ENCODE results near the gene MND1. TPM values are rescaled to one million over a fixed set of nuclear protein-coding genes. Genes with fewer than 3 reads are reported as not detected.

MND1 gene
- total RNA-seq, 1 experiment from 2014 or later: 24.4 TPM

DNA sequence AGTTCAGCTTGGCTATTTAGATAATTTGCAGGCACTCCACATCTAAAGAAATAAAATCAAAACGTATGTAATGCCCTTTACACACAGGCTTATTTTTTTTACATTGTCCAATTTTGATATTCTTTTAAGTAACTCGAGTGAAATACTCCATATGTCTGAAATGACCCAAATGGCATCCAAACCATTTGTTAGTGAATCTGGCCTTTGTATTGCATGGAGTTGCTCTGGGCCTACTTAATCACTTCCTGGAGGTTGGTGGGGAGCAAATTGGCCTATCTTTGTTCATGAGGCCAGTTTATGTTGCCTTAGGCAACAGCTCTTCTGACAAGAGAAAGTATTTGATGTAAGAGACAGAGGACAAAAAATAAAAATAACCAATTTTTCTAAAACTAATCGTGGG is 74.1 kb downstream of the MND1 start:
- Histone ChIP-seq H3K27me3 (ENCODE audit: insufficient read depth, low read depth) (no peaks in the 10 kb centered on the region), H3K27ac (no peak overlapping the region), H3K4me1 (replicated peaks; ENCODE audit: insufficient read depth) (no peaks in the 10 kb centered on the region), H3K4me3 (no peak overlapping the region), H2AFZ (no peak overlapping the region), H3K36me3 (ENCODE audit: low read depth) (no peaks in the 10 kb centered on the region), H3K9me3 (ENCODE audit: insufficient read depth, low read depth) (no peaks in the 10 kb centered on the region), H3K4me2 (no peak overlapping the region), H4K20me1 (ENCODE audit: insufficient read depth) (no peaks in the 10 kb centered on the region), H3K9me2 (ENCODE audit: insufficient read depth) (no peaks in the 10 kb centered on the region), H3K79me2 (ENCODE audit: low read depth) (no peaks in the 10 kb centered on the region), H3F3A (ENCODE audit: insufficient read depth, low read depth) (no peaks in the 10 kb centered on the region)
- no TSS peak for BruUV-seq (replicated peaks)
- intact Hi-C loops (cut with micrococcal nuclease; ENCODE audit: unreplicated experiment): no loop called here
- CTCF ChIA-PET: no interaction called here
- TF ChIP-seq EZH2 (IDR thresholded peaks at IDR 0.05; ENCODE audit: low read depth): no peak
- TF ChIP-seq, protein P1, sequence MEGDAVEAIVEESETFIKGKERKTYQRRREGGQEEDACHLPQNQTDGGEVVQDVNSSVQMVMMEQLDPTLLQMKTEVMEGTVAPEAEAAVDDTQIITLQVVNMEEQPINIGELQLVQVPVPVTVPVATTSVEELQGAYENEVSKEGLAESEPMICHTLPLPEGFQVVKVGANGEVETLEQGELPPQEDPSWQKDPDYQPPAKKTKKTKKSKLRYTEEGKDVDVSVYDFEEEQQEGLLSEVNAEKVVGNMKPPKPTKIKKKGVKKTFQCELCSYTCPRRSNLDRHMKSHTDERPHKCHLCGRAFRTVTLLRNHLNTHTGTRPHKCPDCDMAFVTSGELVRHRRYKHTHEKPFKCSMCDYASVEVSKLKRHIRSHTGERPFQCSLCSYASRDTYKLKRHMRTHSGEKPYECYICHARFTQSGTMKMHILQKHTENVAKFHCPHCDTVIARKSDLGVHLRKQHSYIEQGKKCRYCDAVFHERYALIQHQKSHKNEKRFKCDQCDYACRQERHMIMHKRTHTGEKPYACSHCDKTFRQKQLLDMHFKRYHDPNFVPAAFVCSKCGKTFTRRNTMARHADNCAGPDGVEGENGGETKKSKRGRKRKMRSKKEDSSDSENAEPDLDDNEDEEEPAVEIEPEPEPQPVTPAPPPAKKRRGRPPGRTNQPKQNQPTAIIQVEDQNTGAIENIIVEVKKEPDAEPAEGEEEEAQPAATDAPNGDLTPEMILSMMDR (conservative IDR thresholded peaks at IDR 0.05): no peak
- no peak for DNase-seq
- POLR2A ChIA-PET (ENCODE audit: unreplicated experiment): no interaction called here

DNA sequence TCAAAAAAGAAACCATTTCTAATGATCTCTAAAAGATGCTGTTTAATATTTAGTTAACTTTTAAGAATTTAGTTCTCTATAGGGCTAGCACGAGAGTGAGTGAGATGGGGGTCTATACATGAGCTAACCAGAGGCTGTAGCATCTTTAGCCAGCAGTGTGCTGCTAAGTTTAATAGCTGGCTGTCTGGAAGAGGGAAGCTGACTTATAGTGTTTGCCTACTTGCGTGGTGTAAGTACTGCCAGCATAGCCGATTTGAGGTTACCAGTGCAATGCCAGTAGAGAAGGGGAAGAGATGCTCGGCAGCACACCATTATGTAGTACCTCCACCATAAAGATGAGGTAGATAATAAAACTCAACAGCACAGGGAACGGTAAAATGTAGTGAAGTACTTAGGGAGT is 74.5 kb downstream of the MND1 start:
- CTCF ChIA-PET: no interaction called here
- Histone ChIP-seq H3K4me1 (replicated peaks; ENCODE audit: insufficient read depth) (no peaks in the 10 kb centered on the region), H4K20me1 (ENCODE audit: insufficient read depth) (no peaks in the 10 kb centered on the region), H3K79me2 (ENCODE audit: low read depth) (no peaks in the 10 kb centered on the region), H3K4me2 (no peak overlapping the region), H2AFZ (no peak overlapping the region), H3K9me3 (ENCODE audit: insufficient read depth, low read depth) (no peaks in the 10 kb centered on the region), H3K36me3 (ENCODE audit: low read depth) (no peaks in the 10 kb centered on the region), H3F3A (ENCODE audit: insufficient read depth, low read depth) (no peaks in the 10 kb centered on the region), H3K27me3 (ENCODE audit: insufficient read depth, low read depth) (no peaks in the 10 kb centered on the region), H3K9me2 (ENCODE audit: insufficient read depth) (no peaks in the 10 kb centered on the region), H3K27ac (no peak overlapping the region), H3K4me3 (no peak overlapping the region)
- intact Hi-C loops (cut with micrococcal nuclease; ENCODE audit: unreplicated experiment): no loop called here
- no TSS peak for BruUV-seq (replicated peaks)
- TF ChIP-seq EZH2 (IDR thresholded peaks at IDR 0.05; ENCODE audit: low read depth): no peak
- TF ChIP-seq, protein P1 (conservative IDR thresholded peaks at IDR 0.05): no peak
- DNase-seq: no peak
- POLR2A ChIA-PET (ENCODE audit: unreplicated experiment): no interaction called here

DNA sequence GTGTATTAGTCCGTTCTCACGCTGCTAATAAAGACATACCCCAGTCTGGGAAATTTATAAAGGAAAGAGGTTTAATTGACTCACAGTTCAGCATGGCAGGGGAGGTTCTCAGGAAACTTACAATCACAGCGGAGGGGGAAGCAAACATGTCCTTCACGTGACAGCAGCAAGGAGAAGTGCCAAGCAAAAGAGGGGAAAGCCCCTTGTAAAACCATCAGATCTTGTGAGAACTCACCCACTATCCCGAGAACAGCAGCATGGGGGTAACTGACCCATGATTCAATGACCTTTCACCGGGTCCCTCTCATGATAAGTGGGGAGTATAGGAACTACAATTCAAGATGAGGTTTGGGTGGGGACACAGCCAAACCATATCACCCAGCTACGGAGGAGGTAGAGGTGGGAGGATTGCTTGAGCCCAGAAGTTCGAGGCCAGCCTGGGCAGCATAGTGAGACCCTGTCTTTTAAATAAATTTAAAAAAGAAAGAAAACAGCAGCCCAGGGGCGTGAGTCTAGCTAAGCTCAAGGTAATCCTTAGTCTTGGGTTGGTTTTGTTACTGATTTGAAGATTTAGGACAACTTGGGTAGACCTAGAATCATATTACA is 75.3 kb downstream of the MND1 start:
- intact Hi-C loops (cut with micrococcal nuclease; ENCODE audit: unreplicated experiment): no loop called here
- BruUV-seq (replicated peaks): no TSS peak

More for the DNA sequence above, 75.3 kb downstream of the MND1 start:
- CTCF ChIA-PET: no interaction called here
- Histone ChIP-seq H3K36me3 (ENCODE audit: low read depth) (no peaks in the 10 kb centered on the region), H3K9me2 (ENCODE audit: insufficient read depth) (no peaks in the 10 kb centered on the region), H3K9me3 (ENCODE audit: insufficient read depth, low read depth) (no peaks in the 10 kb centered on the region), H3K4me2 (no peak overlapping the region), H3K79me2 (ENCODE audit: low read depth) (no peaks in the 10 kb centered on the region), H3K27ac (no peak overlapping the region), H3K27me3 (ENCODE audit: insufficient read depth, low read depth) (no peaks in the 10 kb centered on the region), H3F3A (ENCODE audit: insufficient read depth, low read depth) (no peaks in the 10 kb centered on the region), H3K4me1 (replicated peaks; ENCODE audit: insufficient read depth) (no peaks in the 10 kb centered on the region), H2AFZ (no peak overlapping the region), H3K4me3 (no peak overlapping the region), H4K20me1 (ENCODE audit: insufficient read depth) (no peaks in the 10 kb centered on the region)
- TF ChIP-seq EZH2 (IDR thresholded peaks at IDR 0.05; ENCODE audit: low read depth): no peak
- TF ChIP-seq, protein P1 (conservative IDR thresholded peaks at IDR 0.05): no peak
- DNase-seq: no peak
- POLR2A ChIA-PET (ENCODE audit: unreplicated experiment): no interaction called here

All from PC-9 (cell line).